Right lobe of liver (tissue), 4 donors: ENCODE data around the gene EDN1.

Source experiments
- POLR2A ChIP-seq: fragments of 450-650 bp; IDR thresholded peaks from one replicate; pipeline ENCODE4 v1.6.1; 2017; ENCODE audit warnings: antibody characterized with exemption, mild to moderate bottlenecking
- TF ChIP-seq, protein P1 (sequence below), 4 donors: fragments of 200-600 bp in 3 of 4; fragments of 450-650 bp in 1 of 4; IDR thresholded peaks; one replicate each; pipeline versions ENCODE4 v1.5.1 to v1.8.0; 2016 to 2022; ENCODE audit warnings: antibody characterized with exemption in 4 of 4, mild to moderate bottlenecking in 2 of 4
- donor health status: DM: no; HTN: no; CAD: no.
- donor health status: DM: no; HTN: no; CAD: no.
- donor health status: DM: no; HTN: yes; CAD: no.

DNA sequence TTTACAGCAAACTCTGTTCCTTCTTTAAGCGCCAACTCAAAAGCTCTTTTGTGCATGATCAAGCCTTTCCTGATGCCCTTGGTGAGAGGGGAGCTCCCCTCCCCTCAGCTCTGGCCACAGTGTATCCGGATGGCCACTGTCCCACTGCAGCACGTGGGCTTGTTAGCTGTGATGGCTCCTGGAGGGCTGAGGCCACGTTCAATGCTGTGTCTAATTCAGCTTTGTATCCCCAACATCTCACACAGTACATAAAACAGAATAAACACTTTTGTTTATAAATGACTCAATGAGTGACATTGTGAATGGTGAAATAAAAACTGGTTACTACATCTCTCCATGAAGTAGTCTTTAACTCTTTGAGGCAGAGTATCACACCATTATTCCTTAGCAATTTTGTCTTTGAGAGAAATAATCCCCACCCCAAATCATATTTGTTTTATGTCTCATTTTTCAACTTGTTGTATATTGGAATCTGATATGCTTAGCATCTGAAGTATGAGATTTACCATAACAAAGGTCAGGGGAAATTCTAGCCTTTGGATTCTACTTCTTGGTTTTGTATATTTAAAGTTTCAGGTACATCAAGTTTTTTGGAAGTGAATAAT, 44.5 kb downstream of the EDN1 start:
- TF ChIP-seq, protein P1, sequence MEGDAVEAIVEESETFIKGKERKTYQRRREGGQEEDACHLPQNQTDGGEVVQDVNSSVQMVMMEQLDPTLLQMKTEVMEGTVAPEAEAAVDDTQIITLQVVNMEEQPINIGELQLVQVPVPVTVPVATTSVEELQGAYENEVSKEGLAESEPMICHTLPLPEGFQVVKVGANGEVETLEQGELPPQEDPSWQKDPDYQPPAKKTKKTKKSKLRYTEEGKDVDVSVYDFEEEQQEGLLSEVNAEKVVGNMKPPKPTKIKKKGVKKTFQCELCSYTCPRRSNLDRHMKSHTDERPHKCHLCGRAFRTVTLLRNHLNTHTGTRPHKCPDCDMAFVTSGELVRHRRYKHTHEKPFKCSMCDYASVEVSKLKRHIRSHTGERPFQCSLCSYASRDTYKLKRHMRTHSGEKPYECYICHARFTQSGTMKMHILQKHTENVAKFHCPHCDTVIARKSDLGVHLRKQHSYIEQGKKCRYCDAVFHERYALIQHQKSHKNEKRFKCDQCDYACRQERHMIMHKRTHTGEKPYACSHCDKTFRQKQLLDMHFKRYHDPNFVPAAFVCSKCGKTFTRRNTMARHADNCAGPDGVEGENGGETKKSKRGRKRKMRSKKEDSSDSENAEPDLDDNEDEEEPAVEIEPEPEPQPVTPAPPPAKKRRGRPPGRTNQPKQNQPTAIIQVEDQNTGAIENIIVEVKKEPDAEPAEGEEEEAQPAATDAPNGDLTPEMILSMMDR (IDR thresholded peaks at IDR 0.05): no peak
- TF ChIP-seq POLR2A: no peak
